Activated CD4-positive, alpha-beta T cell treated with anti-CD3 and anti-CD28 coated beads, Interleukin-2, Interleukin-6, amounts not matched to agents 100 ng/mL and 50 ng/mL, durations not matched to agents 16 hours and 8 hours (primary cell): Measurements from ENCODE around the gene PLEKHG5.
"Not testable (repeated sequence)": the region's sequence is repeated elsewhere in the genome, so short reads cannot be mapped to it uniquely, and the experiment has no call there.

ENCODE experiments used
- DNase-seq: peaks from one replicate; pipeline ENCODE4 v3.0.0-alpha.2; 2020

Gene PLEKHG5

GRCh38 chr1:6445062-6445763 is 46.3 kb downstream of the PLEKHG5 start:
- peak; percentile 47 for DNase-seq

GRCh38 chr1:6444377-6444776 is 47.1 kb downstream of the PLEKHG5 start:
- no peak for DNase-seq

GRCh38 chr1:6443339-6444115 is 47.9 kb downstream of the PLEKHG5 start:
- DNase-seq: no peak

- DNase-seq: no peak
Observed at GRCh38 chr1:6441586-6441985, 49.9 kb downstream of the PLEKHG5 start.

DNA sequence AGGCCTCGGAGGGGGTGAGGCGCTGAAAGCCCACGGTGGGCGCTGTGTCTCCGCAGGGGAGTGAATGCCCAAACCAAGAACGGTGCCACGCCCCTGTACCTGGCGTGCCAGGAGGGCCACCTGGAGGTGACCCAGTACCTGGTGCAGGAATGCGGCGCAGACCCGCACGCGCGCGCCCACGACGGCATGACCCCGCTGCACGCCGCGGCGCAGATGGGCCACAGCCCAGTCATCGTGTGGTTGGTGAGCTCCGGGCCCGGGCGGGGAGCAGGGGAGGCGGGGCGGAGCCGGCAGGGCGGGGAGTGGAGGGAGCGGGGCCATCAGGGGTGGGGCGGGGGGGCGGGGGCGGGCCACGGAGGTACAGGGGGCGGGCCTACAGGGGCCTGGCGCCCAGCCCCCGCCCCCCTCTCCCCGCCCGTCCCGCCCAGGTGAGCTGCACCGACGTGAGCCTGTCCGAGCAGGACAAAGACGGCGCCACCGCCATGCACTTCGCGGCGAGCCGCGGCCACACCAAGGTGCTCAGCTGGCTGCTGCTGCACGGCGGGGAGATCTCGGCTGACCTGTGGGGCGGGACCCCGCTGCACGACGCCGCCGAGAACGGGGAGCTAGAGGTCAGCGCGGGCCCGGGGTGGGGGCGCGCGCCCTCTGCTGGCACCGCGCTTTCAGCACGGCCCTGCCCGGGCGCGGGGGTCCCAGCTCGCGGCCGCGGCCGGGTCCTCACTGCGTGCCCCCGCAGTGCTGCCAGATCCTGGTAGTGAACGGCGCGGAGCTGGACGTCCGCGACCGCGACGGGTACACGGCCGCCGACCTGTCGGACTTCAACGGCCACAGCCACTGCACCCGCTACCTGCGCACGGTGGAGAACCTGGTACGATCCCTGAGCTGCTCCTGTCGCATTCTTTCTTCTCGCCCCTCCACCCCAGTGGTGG is 51.0 kb downstream of the PLEKHG5 start:
- peak; percentile 77 for DNase-seq

DNA sequence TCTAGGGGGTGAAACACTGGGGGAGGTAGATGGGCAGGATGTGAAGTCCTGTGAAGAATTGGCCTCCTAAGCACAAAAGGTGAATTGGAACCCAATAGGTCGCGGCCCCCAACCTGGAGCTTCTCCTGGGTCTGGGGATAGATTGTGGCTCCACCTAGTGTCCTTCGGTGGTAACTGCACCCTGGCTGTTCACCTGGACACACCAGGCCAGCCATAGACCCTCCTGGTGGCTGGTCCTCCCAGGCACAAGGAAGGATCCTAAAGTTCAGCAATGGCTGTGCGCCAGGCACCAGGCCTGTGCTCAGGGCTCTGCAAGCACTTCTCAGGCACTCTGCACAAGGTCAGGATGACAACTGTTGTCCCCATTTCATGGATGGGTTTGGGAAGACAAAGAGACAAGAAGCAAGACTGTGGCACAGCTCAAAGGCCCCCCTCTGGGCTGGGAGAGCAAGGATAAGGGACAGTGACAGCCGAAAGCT is 53.4 kb downstream of the PLEKHG5 start:
- DNase-seq: peak; percentile 83

DNA sequence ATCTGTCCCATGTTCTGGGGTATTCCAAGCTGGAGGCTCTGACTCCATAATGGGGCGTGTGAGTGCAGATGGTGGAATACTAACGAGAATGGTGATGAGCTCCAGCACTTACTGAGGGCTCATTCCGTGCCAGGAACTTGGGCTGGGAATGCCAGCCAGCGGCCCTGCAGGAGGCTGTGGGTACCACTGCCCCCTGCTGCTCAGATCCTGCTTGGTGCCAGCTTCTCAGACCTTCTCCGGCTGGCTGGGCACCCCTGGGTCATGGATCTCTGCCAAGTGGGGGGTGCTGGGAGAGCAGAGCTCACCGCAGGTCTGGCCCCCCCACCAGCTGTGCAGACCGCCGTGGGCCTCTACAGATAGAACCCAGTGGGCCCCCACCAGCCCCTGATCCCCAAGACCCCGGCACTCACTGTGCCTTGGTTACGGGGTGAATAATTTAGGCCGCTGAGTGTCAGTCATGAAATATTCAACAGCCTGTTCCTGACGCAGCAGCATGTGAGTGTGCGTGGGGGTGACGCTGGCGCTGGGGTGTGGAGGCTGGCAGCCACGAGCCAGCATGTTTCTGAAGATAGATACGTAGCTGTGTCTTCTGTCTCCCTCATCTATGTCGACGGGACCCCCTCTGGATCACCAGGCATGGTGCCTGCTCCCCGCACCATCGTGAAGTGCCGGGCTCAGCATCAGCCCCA is 54.3 kb downstream of the PLEKHG5 start:
- not testable (repeated sequence) for DNase-seq

DNA sequence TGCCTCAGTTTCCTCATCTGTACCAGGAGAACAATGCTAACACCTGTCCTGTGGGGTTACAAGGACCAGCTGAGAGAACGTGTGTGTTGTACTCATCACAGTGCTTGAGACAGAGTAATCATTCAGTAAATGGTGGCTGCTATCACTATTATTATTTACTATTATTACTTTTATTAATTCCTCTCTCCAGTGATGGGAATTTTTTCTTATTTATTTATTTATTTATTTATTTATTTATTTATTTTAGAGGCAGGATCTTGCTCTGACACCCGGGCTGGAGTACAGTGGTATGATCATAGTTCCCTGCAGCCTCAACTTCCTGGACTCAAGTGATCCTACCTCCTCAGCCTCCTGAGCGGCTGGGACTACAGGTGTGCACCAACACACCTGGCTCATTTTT is 55.2 kb downstream of the PLEKHG5 start:
- DNase-seq: not testable (repeated sequence)

- no peak for DNase-seq
Observed at GRCh38 chr1:6435547-6435946, 55.9 kb downstream of the PLEKHG5 start.

DNA sequence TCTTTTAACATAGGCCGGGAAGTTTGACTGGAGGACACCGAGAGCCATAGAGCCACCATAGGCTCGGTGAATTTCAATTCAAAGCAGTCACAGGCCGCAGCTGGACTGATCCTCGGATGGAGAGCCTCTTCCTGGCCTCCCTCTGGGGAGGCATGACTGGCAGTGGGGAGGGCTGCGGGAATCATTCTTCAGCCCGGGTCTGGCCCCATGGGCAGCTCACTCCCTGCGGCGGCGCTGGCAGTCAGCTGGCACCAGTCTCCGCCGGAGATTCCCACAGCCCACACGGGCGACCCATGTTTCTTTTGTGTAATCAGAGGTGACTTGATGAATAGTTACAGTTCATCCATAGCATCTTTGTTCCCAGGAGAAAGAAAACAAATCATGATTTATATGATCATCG is 56.3 kb downstream of the PLEKHG5 start:
- no peak for DNase-seq

DNA sequence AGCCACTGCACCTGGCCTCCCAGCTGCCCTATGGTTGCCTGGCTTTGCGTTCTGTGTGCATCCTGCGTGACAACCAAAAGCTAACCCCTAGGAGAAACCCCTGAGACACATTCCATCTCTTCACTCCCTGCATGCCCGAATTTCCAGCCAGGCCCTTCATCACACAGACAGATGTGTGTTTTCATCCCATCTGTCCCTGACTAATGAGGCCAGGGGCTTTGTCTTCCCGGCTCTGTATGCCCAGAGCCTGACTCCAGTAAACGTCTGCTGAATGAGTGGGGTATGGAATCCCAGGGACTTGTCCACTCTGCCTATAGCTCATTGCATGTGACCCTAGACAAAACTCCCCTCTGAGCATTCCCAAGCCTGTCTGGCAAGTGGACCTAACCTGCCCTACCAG is 57.3 kb downstream of the PLEKHG5 start:
- DNase-seq: no peak

GRCh38 chr1:6431645-6432579 is 59.6 kb downstream of the PLEKHG5 start:
- DNase-seq: not testable (repeated sequence)

GRCh38 chr1:6429660-6430411 is 61.6 kb downstream of the PLEKHG5 start:
- not testable (repeated sequence) for DNase-seq

GRCh38 chr1:6428453-6428852 is 63.0 kb downstream of the PLEKHG5 start:
- DNase-seq: not testable (repeated sequence)

DNA sequence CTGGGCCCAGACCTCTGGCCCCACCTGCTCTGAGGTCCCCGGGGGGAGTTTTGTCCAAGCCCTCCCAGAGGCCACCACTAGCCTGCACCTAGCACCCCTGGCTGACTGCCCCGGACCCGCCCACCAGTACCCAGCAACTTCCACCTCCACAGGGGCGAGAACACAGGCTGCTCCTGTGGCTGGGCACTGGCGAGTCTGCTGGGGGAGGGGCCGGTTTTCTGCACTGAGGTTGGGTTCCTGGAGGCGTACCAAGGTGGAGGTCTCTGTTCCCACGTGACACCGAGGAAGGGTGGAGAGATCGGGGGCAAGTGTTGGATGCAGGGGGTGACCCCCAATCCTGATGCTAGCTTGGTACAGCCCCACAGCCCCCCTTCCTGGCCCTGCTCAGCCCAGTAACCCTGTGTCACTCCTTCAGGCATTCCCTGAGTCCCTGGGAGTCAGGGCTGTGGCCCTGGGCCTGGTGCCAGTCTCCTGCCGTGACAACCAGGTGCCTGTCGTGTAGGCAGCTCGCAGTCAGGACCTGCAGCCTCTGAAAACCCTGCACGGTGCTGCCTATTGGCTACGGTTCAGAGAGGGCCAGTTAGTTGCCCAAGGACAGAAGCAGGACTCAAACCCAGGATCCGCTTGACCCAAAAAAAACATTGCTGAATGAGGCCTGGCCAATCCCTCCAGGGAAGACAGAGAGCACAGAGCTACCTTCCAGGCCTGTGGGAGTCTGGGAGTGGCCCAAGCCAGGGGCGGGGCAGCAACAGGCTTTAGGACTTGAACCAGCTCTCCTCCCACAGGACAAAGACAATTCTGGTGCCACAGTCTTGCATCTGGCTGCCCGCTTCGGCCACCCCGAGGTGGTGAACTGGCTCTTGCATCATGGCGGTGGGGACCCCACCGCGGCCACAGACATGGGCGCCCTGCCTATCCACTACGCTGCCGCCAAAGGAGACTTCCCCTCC is 63.8 kb downstream of the PLEKHG5 start:
- DNase-seq: no peak

DNA sequence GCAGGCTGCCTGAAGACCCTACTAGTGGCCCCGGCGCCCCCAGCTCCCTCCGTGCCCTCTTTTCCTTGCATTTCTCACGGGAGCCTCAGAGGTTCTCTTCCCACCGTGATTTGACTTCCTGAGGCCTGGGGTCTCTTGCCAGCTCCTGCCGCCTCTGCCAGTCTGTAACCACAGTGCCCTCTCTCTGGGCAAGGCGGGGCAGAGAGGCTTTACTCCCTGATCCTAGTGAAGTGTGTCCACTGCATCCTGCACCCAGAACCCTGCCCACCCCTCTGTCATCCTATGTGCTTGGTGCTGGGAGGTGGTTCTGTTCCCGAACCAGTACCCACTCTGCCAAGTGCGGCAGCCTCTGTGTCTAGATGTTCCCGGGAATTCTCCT is 64.5 kb downstream of the PLEKHG5 start:
- DNase-seq: no peak

DNA sequence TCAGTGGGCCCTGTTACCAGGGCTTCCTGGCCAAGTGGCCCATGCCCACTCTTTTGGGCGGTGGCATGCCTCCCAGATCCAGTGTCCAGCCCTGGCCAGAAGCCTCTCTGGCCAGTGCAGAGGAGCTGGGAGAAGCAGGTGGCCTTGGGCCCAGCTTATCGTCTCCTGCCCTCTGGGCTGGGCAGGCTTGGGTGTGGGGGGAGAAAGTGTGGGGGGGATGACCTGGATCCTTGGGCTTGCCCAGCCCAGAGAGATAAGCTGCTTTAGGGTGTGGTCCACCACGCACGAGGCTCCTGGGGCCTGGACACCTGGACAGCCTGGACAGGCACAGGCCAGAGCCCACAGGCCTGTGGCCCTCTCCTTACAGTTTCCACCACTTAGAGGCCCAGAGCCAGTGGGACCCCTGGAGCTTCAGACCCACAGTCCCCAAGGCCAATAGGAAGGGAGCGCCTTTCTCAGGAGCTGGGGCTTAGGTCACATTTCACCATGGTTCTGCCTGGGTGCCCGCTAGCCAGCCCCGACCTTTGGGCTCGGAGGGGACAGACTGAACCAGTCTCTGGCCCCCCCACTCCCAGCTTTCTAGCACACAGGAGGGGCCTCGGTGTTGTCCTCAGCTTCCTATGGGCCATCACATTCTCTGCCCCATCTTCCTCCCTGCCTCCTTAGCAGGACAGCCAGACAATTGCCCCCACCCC is 65.0 kb downstream of the PLEKHG5 start:
- no peak for DNase-seq

- no peak for DNase-seq
Observed at GRCh38 chr1:6425658-6426057, 65.8 kb downstream of the PLEKHG5 start.
